NCI-H526 (cell line): ENCODE data around the gene HOXA7.

Source experiments
- DNase-seq, 2 experiments: peaks; one replicate each; lab custom pipeline; 2025; lab: John Stamatoyannopoulos, UW

The HOXA7 gene

GRCh38 chr7:27118580-27118979 lies 37.9 kb downstream of the HOXA7 start:
- DNase-seq = no peak

GRCh38 chr7:27117887-27118491 lies 38.5 kb downstream of the HOXA7 start:
- no peak for DNase-seq

GRCh38 chr7:27116962-27117886 lies 39.3 kb downstream of the HOXA7 start:
- DNase-seq = no peak

GRCh38 chr7:27116031-27116961 lies 40.2 kb downstream of the HOXA7 start:
- peak in 1 of 2 experiments; percentile 45 for DNase-seq

GRCh38 chr7:27115221-27116026 lies 41.1 kb downstream of the HOXA7 start:
- DNase-seq = peak in 1 of 2 experiments; percentile 67

GRCh38 chr7:27114881-27115220 lies 41.6 kb downstream of the HOXA7 start:
- no peak for DNase-seq

- DNase-seq = peak in 1 of 2 experiments; percentile 90
These were observed 42.3 kb downstream of the HOXA7 start for GRCh38 chr7:27113991-27114769.

GRCh38 chr7:27112955-27113949 lies 43.2 kb downstream of the HOXA7 start:
- DNase-seq = peak in 1 of 2 experiments; percentile 83

GRCh38 chr7:27112361-27112760 lies 44.1 kb downstream of the HOXA7 start:
- DNase-seq = no peak

- DNase-seq = no peak
These were observed 44.7 kb downstream of the HOXA7 start for GRCh38 chr7:27111751-27112277.

- DNase-seq = no peak
These were observed 45.3 kb downstream of the HOXA7 start for GRCh38 chr7:27111042-27111750.

GRCh38 chr7:27110186-27111031 lies 46.1 kb downstream of the HOXA7 start:
- peak in 1 of 2 experiments; percentile 62 for DNase-seq

- no peak for DNase-seq
These were observed 46.8 kb downstream of the HOXA7 start for GRCh38 chr7:27109466-27110185.

- DNase-seq = peak in 1 of 2 experiments; percentile 78
These were observed 47.9 kb downstream of the HOXA7 start for GRCh38 chr7:27108390-27109127.

GRCh38 chr7:27107391-27108381 lies 48.8 kb downstream of the HOXA7 start:
- no peak for DNase-seq
